ENCODE data around the gene TRIM34.
"Not testable (repeated sequence)": the region's sequence is repeated elsewhere in the genome, so short reads cannot be mapped to it uniquely, and the experiment has no call there.

TRIM34 gene

GRCh38 chr11:5686426-5686825 is 61.6 kb downstream of the TRIM34 start:
- DNase-seq: no peak

- DNase-seq: no peak
Measured at GRCh38 chr11:5688482-5688881, 63.7 kb downstream of the TRIM34 start.

- DNase-seq: no peak
Measured at GRCh38 chr11:5689551-5689983, 64.8 kb downstream of the TRIM34 start, which contains the start of gene TRIM22. Gene TRIM22, plus strand, starts transcription at chr11:5689790. Its CDS starts 6,443 bp downstream, at chr11:5696233.

- DNase-seq: no peak
Measured at GRCh38 chr11:5690216-5690615, 65.4 kb downstream of the TRIM34 start.

- no peak for DNase-seq
Measured at GRCh38 chr11:5690736-5691135, 65.9 kb downstream of the TRIM34 start.

- DNase-seq: not testable (repeated sequence)
Measured at GRCh38 chr11:5691238-5691963, 66.6 kb downstream of the TRIM34 start.

- DNase-seq: no peak
Measured at GRCh38 chr11:5691964-5692361, 67.2 kb downstream of the TRIM34 start.
